Skeletal muscle tissue (tissue), 4 donors: ENCODE data around the gene PHOSPHO1. TPM values are rescaled to one million over a fixed set of nuclear protein-coding genes. Genes with fewer than 3 reads are reported as not detected.

Experiments
- H3K27ac ChIP-seq: one replicate; pipeline ENCODE4 v1.7.0; 2013; ENCODE audit warnings: mild to moderate bottlenecking, low read depth, low read length, inconsistent platforms
- H3K27me3 ChIP-seq, 3 donors: one replicate each; pipeline ENCODE4 v1.7.0; 2013; ENCODE audit warnings: low read length in 3 of 3; ENCODE audit not compliant: control insufficient read depth in 3 of 3, insufficient read depth in 3 of 3
- H3K36me3 ChIP-seq, 3 donors: one replicate each; pipeline ENCODE4 v1.7.0; 2013; ENCODE audit warnings: low read length in 3 of 3; ENCODE audit not compliant: control insufficient read depth in 3 of 3, insufficient read depth in 3 of 3
- H3K4me1 ChIP-seq, 3 donors: one replicate each; pipeline ENCODE4 v1.7.0; 2013; ENCODE audit warnings: low read length in 3 of 3, mild to moderate bottlenecking in 3 of 3; ENCODE audit not compliant: control insufficient read depth in 3 of 3, insufficient read depth in 3 of 3
- H3K4me3 ChIP-seq, 3 donors: one replicate each; pipeline ENCODE4 v1.7.0; 2013; ENCODE audit warnings: low read length in 3 of 3
- H3K9ac ChIP-seq, 3 donors: one replicate each; pipeline ENCODE4 v1.7.0; 2013; ENCODE audit warnings: low read length in 3 of 3, mild to moderate bottlenecking in 3 of 3, moderate library complexity in 2 of 3, low read depth in 1 of 3
- H3K9me3 ChIP-seq, 3 donors: one replicate each; pipeline ENCODE4 v1.7.0; 2013; ENCODE audit warnings: low read length in 3 of 3; ENCODE audit not compliant: control insufficient read depth in 3 of 3
- total RNA-seq: library from RNA; depleted of rRNA; stranded (reverse); fragments of >200 nt; gene quantifications from one replicate; pipeline ENCODE4 v1.2.3, GENCODE V29; 2014
- donor health status: Osteomylitis.

Gene PHOSPHO1
- total RNA-seq, 1 donor from 2014 or later, result 13.6 TPM

GRCh38 chr17:49210158-49211029 lies 20.2 kb downstream of the PHOSPHO1 start, which contains the start of the genes ABI3 and GNGT2:
TSS of gene ABI3 (plus strand) at chr17:49210707. CDS start at chr17:49210725, 18 bp downstream.
TSS of gene GNGT2 (minus strand) at chr17:49210574. CDS start at chr17:49207422, 3,152 bp downstream.
- Histone ChIP-seq H3K9ac (peak within 1 kb of the TSS in 2 of 3 donors; percentile 4 to 40), H3K4me1 (peaks cover 7 to 8% (median 8%) of the 10 kb centered on the region in 3 donors), H3K27ac (peak within 1 kb of the TSS; percentile 51), H3K36me3 (no peaks in the 10 kb centered on the region), H3K9me3 (no peaks in the 10 kb centered on the region), H3K4me3 (peak within 1 kb of the TSS; percentile 27 to 58 (median 50)), H3K27me3 (peaks cover 20 to 32% (median 25%) of the 10 kb centered on the region in 3 donors)

GRCh38 chr17:49209061-49209571 lies 21.5 kb downstream of the PHOSPHO1 start:
- Histone ChIP-seq H3K4me1 (peaks cover 5 to 8% (median 7%) of the 10 kb centered on the region in 3 donors), H3K27me3 (peaks cover 20 to 32% (median 25%) of the 10 kb centered on the region in 3 donors), H3K9ac (no peak overlapping the region), H3K9me3 (no peaks in the 10 kb centered on the region), H3K4me3 (no peak overlapping the region), H3K27ac (no peak overlapping the region), H3K36me3 (no peaks in the 10 kb centered on the region)

- H3K9ac ChIP-seq, result no peak overlapping the region
- no peak overlapping the region for H3K27ac ChIP-seq
- H3K9me3 ChIP-seq, result no peaks in the 10 kb centered on the region
- peaks cover 2 to 3% (median 2%) of the 10 kb centered on the region in 3 donors for H3K4me1 ChIP-seq
- peaks cover 6 to 15% (median 14%) of the 10 kb centered on the region in 3 donors for H3K27me3 ChIP-seq
- no peaks in the 10 kb centered on the region for H3K36me3 ChIP-seq
- no peak overlapping the region for H3K4me3 ChIP-seq
These were observed 26.1 kb downstream of the PHOSPHO1 start for GRCh38 chr17:49204516-49204915.

DNA sequence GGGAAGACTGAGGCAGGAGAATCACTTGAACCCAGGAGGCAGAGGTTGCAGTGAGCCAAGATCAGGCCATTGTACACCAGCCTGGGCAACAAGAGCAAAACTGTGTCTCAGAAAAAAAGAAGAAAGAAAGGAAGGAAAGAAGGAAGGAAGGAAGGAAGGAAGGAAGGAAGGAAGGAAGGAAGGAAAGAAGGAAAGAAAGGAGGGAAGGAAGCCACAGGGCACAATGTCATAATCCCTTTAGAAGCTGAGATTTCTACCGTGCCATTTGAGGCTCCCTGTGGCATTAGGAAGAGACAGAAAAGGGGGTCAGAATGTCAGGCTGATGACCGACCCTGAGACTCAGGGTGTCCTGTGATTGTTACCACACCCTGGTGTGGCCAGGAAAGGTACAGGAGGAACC lies 26.8 kb downstream of the PHOSPHO1 start:
- peaks cover 0 to 11% (median 7%) of the 10 kb centered on the region in 3 donors for H3K27me3 ChIP-seq
- H3K4me1 ChIP-seq, result peaks cover 0 to 3% (median 2%) of the 10 kb centered on the region in 3 donors
- no peaks in the 10 kb centered on the region for H3K9me3 ChIP-seq
- no peak overlapping the region for H3K27ac ChIP-seq
- no peak overlapping the region for H3K4me3 ChIP-seq
- no peak overlapping the region for H3K9ac ChIP-seq
- no peaks in the 10 kb centered on the region for H3K36me3 ChIP-seq

GRCh38 chr17:49201481-49201927 lies 29.1 kb downstream of the PHOSPHO1 start:
- Histone ChIP-seq H3K27me3 (peaks cover 0 to 3% (median 0%) of the 10 kb centered on the region in 3 donors), H3K27ac (no peak overlapping the region), H3K4me1 (peaks cover 0 to 3% (median 2%) of the 10 kb centered on the region in 3 donors), H3K36me3 (no peaks in the 10 kb centered on the region), H3K4me3 (no peak overlapping the region), H3K9ac (no peak overlapping the region), H3K9me3 (no peaks in the 10 kb centered on the region)

DNA sequence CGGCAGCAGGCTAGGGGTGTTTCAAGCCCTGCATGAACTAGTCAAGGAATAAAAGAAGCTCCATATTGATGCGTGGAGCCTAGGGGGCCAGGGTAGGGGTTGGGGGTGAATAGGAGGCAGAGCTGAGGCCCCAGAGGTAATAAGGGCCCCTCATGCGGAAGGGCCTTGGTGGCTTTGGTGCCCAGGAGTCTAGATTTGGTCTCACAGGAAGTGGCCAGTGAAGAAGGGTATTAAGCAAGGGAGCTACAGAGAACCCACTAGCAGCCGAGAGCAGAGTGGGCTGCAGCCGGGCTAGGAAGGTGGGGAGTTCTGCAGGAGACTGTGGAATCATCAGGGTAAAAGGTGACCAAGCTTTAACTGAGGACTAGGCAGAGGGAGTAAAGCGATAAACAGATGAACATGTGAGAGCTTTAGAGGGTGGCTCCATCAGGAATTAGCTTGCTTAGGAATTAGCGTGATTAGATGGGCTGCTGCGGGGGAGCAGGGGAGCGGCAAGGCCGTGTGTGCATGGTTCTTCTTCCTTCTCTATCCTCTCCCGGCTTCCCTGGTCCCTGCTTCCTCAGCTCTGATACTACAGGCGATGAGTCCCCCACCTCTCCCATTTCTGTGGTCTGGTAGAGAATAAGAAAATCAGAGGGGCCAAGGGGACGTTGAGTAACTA lies 30.0 kb downstream of the PHOSPHO1 start:
- no peak overlapping the region for H3K9ac ChIP-seq
- H3K36me3 ChIP-seq, result no peaks in the 10 kb centered on the region
- H3K27me3 ChIP-seq, result no peaks in the 10 kb centered on the region
- no peak overlapping the region for H3K4me3 ChIP-seq
- no peak overlapping the region for H3K27ac ChIP-seq
- peaks cover 0 to 3% (median 2%) of the 10 kb centered on the region in 3 donors for H3K4me1 ChIP-seq
- no peaks in the 10 kb centered on the region for H3K9me3 ChIP-seq

DNA sequence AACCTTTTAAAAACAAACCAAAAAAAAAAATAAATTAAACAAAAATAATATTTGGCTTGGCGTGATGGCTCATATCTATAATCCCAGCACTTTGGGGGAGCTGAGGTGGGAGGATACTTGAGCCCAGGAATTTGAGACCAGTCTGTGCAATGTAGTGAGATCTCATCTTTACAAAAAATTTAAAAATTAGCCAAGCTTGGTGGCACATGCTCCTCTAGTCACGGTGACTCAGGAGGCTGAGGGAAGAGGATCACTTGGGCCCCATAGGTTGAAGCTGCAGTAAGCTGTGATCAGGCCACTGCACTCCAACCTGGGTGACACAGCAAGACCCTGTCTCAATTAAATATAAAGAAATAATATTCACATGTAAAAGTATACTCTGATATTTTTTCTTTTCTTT lies 32.4 kb downstream of the PHOSPHO1 start:
- Histone ChIP-seq H3K9ac (no peak overlapping the region), H3K27ac (no peak overlapping the region), H3K27me3 (no peaks in the 10 kb centered on the region), H3K36me3 (no peaks in the 10 kb centered on the region), H3K4me3 (no peak overlapping the region), H3K4me1 (peaks cover 2 to 11% (median 5%) of the 10 kb centered on the region in 3 donors), H3K9me3 (no peaks in the 10 kb centered on the region)

- Histone ChIP-seq H3K4me3 (no peak overlapping the region), H3K27me3 (no peaks in the 10 kb centered on the region), H3K36me3 (no peaks in the 10 kb centered on the region), H3K9me3 (no peaks in the 10 kb centered on the region), H3K4me1 (peaks cover under 1 to 14% (median 5%) of the 10 kb centered on the region in 3 donors), H3K27ac (no peak overlapping the region), H3K9ac (no peak overlapping the region)
These were observed 33.1 kb downstream of the PHOSPHO1 start for GRCh38 chr17:49197346-49197998.

DNA sequence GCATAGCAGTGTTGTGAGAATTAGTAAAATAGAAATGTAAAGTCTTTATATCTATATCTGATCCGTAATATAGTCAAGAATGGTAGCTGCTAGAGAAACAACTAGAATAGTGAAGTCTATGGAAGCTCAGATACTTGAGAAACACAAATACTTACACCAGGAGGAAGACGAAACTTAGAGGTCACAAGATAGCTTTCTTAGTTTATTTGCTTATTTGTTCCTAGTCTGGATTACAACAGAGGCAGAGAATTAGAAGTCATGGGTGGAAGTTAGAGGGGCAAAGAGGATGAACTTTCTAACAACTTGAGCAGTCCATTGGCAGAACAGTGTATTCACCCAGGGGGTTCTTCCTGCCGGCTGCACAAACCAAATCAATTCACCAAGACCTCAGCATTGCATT lies 34.1 kb downstream of the PHOSPHO1 start:
- Histone ChIP-seq H3K36me3 (no peaks in the 10 kb centered on the region), H3K9me3 (no peaks in the 10 kb centered on the region), H3K4me3 (no peak overlapping the region), H3K27me3 (no peaks in the 10 kb centered on the region), H3K9ac (no peak overlapping the region), H3K27ac (no peak overlapping the region), H3K4me1 (peaks cover 0 to 18% (median 8%) of the 10 kb centered on the region in 3 donors)
